ENCODE data around the gene COBL. TPM values are rescaled to one million over a fixed set of nuclear protein-coding genes. Genes with fewer than 3 reads are reported as not detected.

Gene COBL
- total RNA-seq, 1 experiment from 2014 or later: 0.39 TPM

GRCh38 chr7:51011710-51012350 is 304.8 kb downstream of the COBL start:
- ATAC-seq: no peak
- Histone ChIP-seq H3K4me3 (ENCODE audit: low read depth in 2 of 2, low read length in 2 of 2) (no peak overlapping the region), H3K9me3 (ENCODE audit: control insufficient read depth, insufficient read depth, low read depth, low read length) (no peaks in the 10 kb centered on the region), H3K4me1 (ENCODE audit: control insufficient read depth, insufficient read depth, low read length) (no peaks in the 10 kb centered on the region), H3K27ac (ENCODE audit: low read length) (no peak overlapping the region), H3K36me3 (ENCODE audit: control insufficient read depth, insufficient read depth, low read length) (no peaks in the 10 kb centered on the region), H3K27me3 (ENCODE audit: control insufficient read depth, insufficient read depth, low read length) (no peaks in the 10 kb centered on the region; the same call in 1 of the 2 replicates)
- TF ChIP-seq POLR2AphosphoS5 (IDR thresholded peaks at IDR 0.05; ENCODE audit: low read depth, low read length): no peak
- TF ChIP-seq, protein P1, sequence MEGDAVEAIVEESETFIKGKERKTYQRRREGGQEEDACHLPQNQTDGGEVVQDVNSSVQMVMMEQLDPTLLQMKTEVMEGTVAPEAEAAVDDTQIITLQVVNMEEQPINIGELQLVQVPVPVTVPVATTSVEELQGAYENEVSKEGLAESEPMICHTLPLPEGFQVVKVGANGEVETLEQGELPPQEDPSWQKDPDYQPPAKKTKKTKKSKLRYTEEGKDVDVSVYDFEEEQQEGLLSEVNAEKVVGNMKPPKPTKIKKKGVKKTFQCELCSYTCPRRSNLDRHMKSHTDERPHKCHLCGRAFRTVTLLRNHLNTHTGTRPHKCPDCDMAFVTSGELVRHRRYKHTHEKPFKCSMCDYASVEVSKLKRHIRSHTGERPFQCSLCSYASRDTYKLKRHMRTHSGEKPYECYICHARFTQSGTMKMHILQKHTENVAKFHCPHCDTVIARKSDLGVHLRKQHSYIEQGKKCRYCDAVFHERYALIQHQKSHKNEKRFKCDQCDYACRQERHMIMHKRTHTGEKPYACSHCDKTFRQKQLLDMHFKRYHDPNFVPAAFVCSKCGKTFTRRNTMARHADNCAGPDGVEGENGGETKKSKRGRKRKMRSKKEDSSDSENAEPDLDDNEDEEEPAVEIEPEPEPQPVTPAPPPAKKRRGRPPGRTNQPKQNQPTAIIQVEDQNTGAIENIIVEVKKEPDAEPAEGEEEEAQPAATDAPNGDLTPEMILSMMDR (IDR thresholded peaks at IDR 0.05): no peak
- TF ChIP-seq, protein P2, sequence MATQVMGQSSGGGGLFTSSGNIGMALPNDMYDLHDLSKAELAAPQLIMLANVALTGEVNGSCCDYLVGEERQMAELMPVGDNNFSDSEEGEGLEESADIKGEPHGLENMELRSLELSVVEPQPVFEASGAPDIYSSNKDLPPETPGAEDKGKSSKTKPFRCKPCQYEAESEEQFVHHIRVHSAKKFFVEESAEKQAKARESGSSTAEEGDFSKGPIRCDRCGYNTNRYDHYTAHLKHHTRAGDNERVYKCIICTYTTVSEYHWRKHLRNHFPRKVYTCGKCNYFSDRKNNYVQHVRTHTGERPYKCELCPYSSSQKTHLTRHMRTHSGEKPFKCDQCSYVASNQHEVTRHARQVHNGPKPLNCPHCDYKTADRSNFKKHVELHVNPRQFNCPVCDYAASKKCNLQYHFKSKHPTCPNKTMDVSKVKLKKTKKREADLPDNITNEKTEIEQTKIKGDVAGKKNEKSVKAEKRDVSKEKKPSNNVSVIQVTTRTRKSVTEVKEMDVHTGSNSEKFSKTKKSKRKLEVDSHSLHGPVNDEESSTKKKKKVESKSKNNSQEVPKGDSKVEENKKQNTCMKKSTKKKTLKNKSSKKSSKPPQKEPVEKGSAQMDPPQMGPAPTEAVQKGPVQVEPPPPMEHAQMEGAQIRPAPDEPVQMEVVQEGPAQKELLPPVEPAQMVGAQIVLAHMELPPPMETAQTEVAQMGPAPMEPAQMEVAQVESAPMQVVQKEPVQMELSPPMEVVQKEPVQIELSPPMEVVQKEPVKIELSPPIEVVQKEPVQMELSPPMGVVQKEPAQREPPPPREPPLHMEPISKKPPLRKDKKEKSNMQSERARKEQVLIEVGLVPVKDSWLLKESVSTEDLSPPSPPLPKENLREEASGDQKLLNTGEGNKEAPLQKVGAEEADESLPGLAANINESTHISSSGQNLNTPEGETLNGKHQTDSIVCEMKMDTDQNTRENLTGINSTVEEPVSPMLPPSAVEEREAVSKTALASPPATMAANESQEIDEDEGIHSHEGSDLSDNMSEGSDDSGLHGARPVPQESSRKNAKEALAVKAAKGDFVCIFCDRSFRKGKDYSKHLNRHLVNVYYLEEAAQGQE (IDR thresholded peaks at IDR 0.05; ENCODE audit: insufficient read depth in 1 of 2, low read depth in 2 of 2, low read length in 1 of 2): no peak
- TF ChIP-seq SIN3A (IDR thresholded peaks at IDR 0.05; ENCODE audit: borderline replicate concordance, insufficient read depth, low read depth, low read length): no peak
- TF ChIP-seq TCF7L2 (IDR thresholded peaks at IDR 0.05; ENCODE audit: low read depth, low read length): no peak
- in situ Hi-C loops (cut with HindIII; ENCODE audit: low pct_unique_long_range_greater_than_20kb, low sequenced_read_pairs): no loop called here
- POLR2A ChIA-PET: interaction anchor here (0.5 kb wide), 1 partner anchor 864 kb away, joined by 5 read pairs; no protein-coding TSS in a partner anchor
- CTCF ChIA-PET: no interaction called here
- BruUV-seq (replicated peaks): no TSS peak
- DNase-seq (ENCODE audit: low read depth, low spot score): no peak
- intact Hi-C loops (cut with micrococcal nuclease; ENCODE audit: unreplicated experiment): no loop called here

GRCh38 chr7:51010534-51010933 is 306.1 kb downstream of the COBL start:
- Histone ChIP-seq H3K4me3 (ENCODE audit: low read depth in 2 of 2, low read length in 2 of 2) (no peak overlapping the region), H3K36me3 (ENCODE audit: control insufficient read depth, insufficient read depth, low read length) (no peaks in the 10 kb centered on the region), H3K4me1 (ENCODE audit: control insufficient read depth, insufficient read depth, low read length) (no peaks in the 10 kb centered on the region), H3K27me3 (ENCODE audit: control insufficient read depth, insufficient read depth, low read length) (no peaks in the 10 kb centered on the region; the same call in 1 of the 2 replicates), H3K27ac (ENCODE audit: low read length) (no peak overlapping the region), H3K9me3 (ENCODE audit: control insufficient read depth, insufficient read depth, low read depth, low read length) (no peaks in the 10 kb centered on the region)
- in situ Hi-C loops (cut with HindIII; ENCODE audit: low pct_unique_long_range_greater_than_20kb, low sequenced_read_pairs) (no loop called here), intact Hi-C loops (cut with micrococcal nuclease; ENCODE audit: unreplicated experiment) (no loop called here)
- DNase-seq (ENCODE audit: low read depth, low spot score): no peak
- no peak for ATAC-seq
- POLR2A ChIA-PET: no interaction called here
- CTCF ChIA-PET: interaction anchor here (0.5 kb wide), 1 partner anchor 358 kb away, joined by 3 read pairs; no protein-coding TSS in a partner anchor
- BruUV-seq (replicated peaks): no TSS peak
- TF ChIP-seq TCF7L2 (IDR thresholded peaks at IDR 0.05; ENCODE audit: low read depth, low read length) (no peak), SIN3A (IDR thresholded peaks at IDR 0.05; ENCODE audit: borderline replicate concordance, insufficient read depth, low read depth, low read length) (no peak), POLR2AphosphoS5 (IDR thresholded peaks at IDR 0.05; ENCODE audit: low read depth, low read length) (no peak)
- TF ChIP-seq, protein P1 (IDR thresholded peaks at IDR 0.05): no peak
- TF ChIP-seq, protein P2 (IDR thresholded peaks at IDR 0.05; ENCODE audit: insufficient read depth in 1 of 2, low read depth in 2 of 2, low read length in 1 of 2): no peak
